Body of pancreas (tissue), 4 donors: Measurements from ENCODE around the gene CTNNAL1.

ENCODE experiments used
- POLR2A ChIP-seq, 3 donors: fragments of 450-650 bp; IDR thresholded peaks; one replicate each; pipeline ENCODE4 v1.6.1; 2016; ENCODE audit warnings: antibody characterized with exemption in 3 of 3, mild to moderate bottlenecking in 2 of 3
- TF ChIP-seq, protein P1 (sequence below), 7 experiments: fragments of 450-650 bp in 4 of 7; fragments of 200-600 bp in 3 of 7; sonication (generic) in 3 of 7; IDR thresholded peaks; one replicate each; pipeline ENCODE4 v1.5.1; 2016 to 2019; ENCODE audit warnings: antibody characterized with exemption in 7 of 7

DNA sequence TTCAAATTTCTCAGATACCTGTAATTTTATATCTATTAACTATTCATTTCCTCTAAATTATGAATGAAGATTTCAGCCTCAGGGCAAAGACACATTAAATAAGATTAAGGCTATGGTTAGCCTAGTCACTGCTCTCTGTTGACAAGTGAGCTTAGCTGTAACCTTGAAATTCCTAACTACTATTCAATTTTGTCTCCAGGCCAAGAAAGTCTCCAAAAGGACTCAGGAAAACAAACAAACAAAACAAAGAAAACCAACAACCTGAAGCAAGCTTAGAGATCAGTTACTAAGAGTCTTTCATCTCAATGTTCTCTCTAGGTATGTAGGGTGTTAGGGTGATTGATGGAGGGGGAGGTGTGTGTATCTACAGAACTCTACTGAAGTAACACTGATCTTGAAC is 9.6 kb upstream of the CTNNAL1 start:
- TF ChIP-seq POLR2A (IDR thresholded peaks at IDR 0.05) = no peak
- TF ChIP-seq, protein P1, sequence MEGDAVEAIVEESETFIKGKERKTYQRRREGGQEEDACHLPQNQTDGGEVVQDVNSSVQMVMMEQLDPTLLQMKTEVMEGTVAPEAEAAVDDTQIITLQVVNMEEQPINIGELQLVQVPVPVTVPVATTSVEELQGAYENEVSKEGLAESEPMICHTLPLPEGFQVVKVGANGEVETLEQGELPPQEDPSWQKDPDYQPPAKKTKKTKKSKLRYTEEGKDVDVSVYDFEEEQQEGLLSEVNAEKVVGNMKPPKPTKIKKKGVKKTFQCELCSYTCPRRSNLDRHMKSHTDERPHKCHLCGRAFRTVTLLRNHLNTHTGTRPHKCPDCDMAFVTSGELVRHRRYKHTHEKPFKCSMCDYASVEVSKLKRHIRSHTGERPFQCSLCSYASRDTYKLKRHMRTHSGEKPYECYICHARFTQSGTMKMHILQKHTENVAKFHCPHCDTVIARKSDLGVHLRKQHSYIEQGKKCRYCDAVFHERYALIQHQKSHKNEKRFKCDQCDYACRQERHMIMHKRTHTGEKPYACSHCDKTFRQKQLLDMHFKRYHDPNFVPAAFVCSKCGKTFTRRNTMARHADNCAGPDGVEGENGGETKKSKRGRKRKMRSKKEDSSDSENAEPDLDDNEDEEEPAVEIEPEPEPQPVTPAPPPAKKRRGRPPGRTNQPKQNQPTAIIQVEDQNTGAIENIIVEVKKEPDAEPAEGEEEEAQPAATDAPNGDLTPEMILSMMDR (IDR thresholded peaks at IDR 0.05) = no peak
